Endometrial microvascular endothelial cells (primary cell): ENCODE measurements around the gene FOSL2. TPM values are rescaled to one million over a fixed set of nuclear protein-coding genes. Genes with fewer than 3 reads are reported as not detected.

Source experiments
- in situ Hi-C: cut with HindIII; loops from 2 replicates; pipeline ENCODE4 v1.10.0; 2017; ENCODE audit warnings: low sequenced_read_pairs, low pct_unique_long_range_greater_than_20kb; ENCODE audit errors: inconsistent ontology term
- total RNA-seq: library from RNA; depleted of rRNA; stranded (reverse); fragments of >200 nt; gene quantifications from one replicate; pipeline ENCODE4 v1.2.3, GENCODE V29; 2015; ENCODE audit errors: inconsistent ontology term

Gene FOSL2
- total RNA-seq, 1 donor from 2014 or later, result 70.6 TPM

DNA sequence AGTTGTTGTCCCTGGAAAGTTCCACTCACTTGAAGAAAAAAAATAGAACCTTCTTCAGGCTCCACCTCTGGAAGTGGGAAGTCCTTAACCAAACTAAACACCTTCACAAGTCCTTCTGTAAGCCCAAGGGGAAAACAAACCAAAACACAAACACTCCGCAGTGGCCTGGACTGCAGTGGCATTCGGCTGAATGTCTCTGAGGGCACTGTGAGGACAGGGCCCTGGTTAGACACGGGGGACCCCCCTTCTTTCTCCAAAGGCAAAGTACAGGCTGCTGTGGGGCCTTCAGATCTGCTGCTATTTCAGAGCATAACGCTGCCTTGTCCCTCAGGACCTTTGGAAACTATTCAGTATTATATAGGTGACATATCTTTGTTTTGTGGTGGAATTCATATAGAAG, 28.1 kb downstream of the FOSL2 start:
- in situ Hi-C loops, result loop anchor here (25.0 kb wide), 1 partner anchor 658 kb away; the partner anchor contains the start of gene MRPL33

DNA sequence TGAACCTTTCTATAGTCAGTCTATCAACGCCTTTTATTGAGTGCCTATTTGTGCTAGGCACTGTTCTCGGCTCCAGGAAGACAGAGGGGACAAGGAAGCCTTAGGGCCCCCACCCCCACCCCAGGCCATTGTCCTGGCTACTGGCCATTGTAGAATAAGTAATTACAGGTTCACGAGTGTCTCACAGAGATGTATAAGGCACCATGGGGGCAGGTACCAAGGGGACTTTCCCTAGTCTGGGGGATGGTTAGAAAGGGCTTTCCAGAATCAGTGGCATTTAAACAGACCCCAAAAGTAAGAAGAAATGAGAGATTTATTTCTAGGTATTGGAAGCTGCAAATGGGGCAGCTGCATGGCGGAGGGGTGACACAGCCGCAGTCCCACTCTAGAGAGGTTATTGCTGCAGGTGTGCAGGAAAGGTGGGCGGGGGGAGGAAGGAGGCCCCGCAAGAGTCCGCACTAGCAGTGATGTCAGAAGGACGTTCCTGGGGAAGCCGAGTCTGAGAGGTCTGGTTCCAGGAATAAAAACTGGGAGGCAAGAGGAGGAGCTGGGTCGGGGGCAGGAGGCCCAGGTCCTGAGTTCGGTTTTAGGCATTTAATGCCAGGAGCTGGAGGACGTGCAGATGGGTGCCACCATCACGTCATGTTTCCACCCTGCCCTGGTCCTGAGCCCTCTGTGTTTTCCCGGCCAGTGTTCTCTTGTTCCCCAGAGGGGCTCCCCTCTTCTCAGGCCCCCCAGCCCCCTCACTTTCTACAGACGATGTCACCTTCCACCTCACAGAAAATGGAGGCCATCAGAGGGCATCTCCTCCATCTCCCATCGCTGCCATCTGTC, 30.5 kb downstream of the FOSL2 start:
- in situ Hi-C loops, result loop anchor here (25.0 kb wide), 1 partner anchor 661 kb away; the partner anchor contains the start of gene MRPL33

DNA sequence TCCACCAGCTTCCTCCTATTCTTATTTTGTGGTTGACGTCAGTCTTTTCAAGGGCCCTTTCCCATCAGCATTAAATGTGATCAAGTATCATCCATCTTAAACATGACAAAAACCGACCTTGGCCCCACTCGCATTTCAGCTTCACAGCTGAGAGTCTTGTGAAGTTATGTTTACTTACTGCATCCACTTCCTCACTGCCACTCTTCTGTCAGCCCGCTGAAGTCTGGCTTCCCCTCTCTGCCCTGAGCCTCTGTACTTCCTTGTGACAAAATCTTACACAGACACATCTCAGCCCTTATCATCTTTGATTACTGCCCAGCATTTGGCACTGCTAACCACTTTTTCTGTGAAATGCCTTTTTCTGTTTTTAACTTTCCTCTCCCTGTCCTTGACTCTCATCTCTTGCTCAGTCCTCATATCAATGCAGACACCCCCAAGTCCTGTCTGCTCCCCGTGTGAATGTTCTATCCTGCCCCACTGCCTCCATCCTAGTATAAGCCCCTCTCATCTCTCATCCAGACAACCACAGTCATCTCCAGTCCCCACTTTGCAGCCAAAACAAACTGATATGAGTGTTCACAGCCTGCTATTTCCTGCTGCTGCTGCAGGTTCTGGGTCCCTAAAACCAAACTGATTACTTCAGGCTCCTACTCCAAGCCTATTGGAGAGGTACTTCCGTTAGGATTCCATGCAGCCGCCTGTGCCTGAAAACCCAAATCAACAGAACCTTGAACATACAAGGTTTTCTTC, 31.4 kb downstream of the FOSL2 start:
- in situ Hi-C loops, result loop anchor here (25.0 kb wide), 1 partner anchor 662 kb away; the partner anchor contains the start of gene MRPL33

DNA sequence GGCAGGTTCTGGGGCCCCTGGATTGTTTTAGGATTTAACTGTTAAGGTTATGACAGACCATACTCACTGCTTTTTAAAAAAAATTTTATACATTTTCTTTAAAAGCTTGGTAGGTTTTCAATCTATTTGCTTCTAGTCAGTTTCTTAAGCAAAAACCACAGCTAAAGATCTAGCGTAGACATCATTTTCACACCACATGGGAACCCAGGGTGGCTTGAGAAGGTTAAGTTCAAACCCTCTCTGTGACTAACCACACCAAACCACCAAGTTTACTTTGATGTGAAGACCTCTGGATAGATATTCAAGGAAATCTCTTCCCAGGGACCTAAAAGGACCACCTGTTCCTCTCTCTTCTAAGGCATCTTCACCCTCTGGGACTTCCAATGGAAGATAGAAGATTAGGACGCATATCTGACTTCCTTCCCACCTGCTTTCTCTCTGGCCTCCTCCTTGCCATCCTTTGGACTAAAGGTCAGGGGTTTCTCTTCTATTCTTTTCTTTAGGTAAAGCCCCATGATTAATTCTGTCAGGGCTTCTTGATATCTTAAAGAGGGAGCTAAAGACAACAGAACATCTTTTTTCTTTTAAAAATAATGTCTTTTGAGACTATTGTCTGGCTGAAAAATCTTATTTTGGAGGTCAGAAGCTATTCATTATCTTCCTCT, 32.3 kb downstream of the FOSL2 start:
- in situ Hi-C loops, result loop anchor here (25.0 kb wide), 1 partner anchor 663 kb away; the partner anchor contains the start of gene MRPL33

- in situ Hi-C loops, result no loop called here
These were observed 32.8 kb downstream of the FOSL2 start for GRCh38 chr2:28425464-28425835.

DNA sequence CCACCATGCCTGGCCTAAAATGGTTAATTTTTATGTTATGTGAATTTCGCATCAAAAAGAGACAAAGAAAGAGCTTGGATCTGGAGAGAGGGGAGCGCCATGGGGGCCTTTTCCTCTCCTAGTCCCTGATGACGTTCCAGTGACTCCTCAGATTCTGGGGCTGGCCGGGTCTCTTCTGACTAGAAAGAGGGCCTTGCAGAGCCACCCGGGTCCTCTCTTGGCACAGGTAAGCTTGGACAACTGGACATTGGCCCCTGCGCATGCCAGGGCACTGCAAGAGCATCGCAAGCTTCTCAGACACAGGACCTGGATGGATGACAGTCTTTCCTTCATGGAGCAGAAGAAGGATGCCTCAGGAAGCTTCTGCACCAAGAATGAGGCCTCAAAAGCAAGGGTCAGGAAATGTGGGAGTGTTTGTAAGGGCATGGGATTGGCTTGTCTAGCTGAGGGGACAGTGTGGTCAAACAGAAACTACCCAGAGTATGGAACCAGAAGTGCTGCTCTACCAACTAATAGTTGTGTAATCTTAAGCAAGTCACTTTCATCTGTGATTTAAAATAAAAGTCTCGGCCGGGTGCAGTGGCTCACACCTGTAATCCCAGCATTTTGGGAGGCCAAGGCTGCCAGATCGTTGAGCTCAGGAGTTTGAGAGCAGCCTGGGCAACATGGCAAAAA, 35.2 kb downstream of the FOSL2 start:
- in situ Hi-C loops, result no loop called here

DNA sequence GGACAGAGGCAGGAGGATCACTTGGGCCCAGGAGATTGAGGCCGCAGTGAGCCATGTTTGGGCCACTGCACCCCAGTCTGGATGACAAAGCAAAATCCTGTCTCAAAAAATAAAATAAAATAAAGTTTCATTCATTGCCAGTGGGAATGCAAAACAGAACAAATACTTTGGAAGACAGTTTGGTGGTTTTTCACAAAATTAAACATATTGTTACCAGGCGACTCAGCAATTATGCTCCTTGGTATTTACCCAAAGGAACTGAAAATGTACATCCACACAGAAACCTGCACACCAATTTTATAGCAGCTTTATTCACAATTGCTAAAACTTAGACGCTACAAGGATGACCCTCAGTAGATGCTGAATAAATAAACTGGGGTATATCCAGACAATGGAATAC, 35.8 kb downstream of the FOSL2 start:
- in situ Hi-C loops, result no loop called here

- in situ Hi-C loops, result no loop called here
These were observed 37.1 kb downstream of the FOSL2 start for GRCh38 chr2:28429636-28430376.

DNA sequence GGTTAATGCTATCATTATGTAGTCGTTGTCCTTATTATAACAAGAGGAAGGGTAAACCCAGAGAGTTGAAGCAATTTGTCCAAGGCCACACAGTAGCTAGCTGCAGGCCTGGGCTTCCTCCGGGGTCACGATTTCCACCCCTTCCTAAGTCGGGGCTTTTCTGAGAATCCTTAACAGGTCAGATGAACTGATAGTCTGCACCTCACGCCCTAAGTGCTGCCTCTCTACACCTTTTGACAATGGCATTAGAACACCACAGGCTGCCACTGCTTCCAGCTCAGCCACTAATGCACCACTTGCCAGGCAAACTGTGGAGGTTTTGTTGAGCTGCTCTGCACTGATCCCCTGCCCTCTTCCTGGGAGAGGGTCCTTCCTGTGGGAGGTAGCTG, 37.7 kb downstream of the FOSL2 start:
- in situ Hi-C loops, result no loop called here

GRCh38 chr2:28430788-28431418, 38.2 kb downstream of the FOSL2 start:
- in situ Hi-C loops, result no loop called here

- in situ Hi-C loops, result no loop called here
These were observed 39.1 kb downstream of the FOSL2 start for GRCh38 chr2:28431741-28432140.

DNA sequence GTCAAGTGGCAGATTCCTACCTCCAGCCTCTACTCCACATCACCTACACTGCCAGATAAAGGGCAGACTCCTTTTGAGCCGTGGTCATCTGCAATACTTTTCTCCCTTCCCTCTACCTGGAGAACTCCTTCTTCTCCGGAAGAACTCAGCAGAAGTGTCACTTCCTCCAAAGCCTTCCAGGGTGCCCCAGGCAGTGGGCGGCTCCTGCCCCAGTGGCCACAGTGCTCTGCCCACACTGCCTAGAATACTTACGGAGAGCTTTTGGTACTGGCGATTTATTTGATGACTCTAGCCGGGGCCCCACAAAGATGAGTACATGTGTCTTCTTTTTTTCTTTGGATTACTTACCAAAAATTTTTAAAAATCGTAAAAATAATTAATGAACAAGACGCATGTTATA, 39.7 kb downstream of the FOSL2 start:
- in situ Hi-C loops, result no loop called here

DNA sequence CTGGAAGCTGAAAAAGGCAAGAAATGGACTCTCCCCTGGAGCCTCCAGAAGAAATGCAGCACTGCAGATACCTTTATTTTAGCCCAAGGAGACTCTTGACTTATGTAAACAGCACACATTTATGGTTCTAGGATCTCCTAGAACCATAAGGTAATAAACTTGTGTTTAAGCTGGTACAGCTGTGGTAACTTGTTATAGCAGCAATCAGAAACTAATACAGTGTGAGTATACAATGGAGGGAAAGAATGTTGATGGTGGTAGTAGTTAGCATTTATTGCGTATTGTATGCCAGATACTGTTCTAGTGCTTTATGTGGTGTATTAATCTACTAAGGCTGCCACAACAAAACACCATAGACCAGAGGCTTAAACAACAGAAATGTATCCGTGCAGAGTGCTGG, 40.6 kb downstream of the FOSL2 start:
- in situ Hi-C loops, result no loop called here

DNA sequence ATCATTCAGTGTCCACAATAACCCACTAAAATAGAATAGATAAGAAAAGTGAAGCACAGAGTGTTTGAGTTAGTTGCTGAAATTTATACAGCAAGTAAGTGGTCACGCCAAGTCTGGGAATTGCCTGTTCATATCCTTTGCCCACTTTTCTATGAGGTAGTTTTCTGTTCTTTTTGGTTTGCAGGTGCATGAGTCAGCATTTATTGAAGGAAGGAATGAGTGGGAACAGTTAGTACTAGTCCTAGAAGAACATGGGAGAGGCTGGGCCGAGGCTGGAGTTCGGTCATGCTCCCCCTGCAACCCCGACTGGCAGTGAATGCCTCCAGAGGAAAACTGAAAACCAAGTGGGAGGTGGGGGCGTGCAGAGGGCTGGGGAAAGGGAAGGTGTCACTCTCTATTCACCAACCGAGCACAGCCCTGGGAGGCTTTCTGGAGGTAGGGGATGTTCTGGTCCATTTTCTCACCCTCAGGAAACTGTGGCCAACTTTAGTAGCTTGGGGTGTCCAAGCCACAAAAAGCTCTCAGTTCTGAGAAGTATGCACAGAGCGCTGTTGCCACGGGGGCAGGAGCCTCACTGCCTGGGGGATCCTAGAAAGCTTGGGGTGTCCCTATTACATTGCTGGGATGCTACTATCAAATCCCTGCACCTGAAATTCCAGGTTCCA, 41.4 kb downstream of the FOSL2 start:
- in situ Hi-C loops, result no loop called here

DNA sequence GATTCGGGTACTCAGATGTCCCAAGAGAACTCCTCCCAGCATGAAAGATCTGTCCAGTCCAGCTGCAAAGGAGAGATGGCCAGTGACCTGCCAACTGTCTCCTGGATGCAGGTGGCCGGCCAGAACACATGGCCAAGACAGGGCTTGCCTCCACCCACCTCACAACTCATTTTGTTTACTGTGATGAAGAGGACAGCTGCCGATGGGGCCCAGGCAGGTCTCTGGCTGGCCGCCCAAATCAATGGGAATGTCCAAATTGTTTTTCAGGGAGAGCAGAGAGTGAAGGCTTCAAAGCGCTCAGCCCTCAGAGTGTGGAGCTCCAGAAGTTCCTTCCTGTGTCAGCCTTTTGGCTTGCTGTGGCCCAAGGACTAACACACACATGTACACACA, 41.9 kb downstream of the FOSL2 start:
- in situ Hi-C loops, result no loop called here

DNA sequence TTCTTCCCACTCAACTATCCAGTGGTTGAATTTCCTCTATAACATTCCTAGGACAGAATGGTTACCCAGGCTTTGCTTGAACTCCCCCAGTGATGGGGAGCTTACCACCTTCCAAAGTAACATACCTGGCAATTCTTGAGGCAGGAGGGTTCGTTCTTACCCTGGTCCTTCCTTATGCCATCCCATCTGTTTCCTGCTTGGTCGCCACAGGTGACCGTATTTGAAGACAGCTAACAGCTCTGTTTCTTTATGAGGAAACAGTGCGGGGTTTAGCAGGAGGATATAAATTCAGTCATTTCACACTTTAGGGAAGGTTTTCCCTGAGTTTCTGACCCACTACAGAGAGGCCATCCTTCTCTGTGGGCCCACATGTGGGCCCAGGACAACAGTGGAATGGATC, 42.6 kb downstream of the FOSL2 start:
- in situ Hi-C loops, result no loop called here

- in situ Hi-C loops, result no loop called here
These were observed 43.2 kb downstream of the FOSL2 start for GRCh38 chr2:28435814-28436351.
